HL-60/S4 treated with retinoic acid at 250 ng/mL for 4 days and 3 days (cell line): ENCODE results near the gene GDA.

ENCODE experiments used
- in situ Hi-C: fragments of 300-500 bp; cut with MboI; formaldehyde crosslinking; loops from 2 replicates; pipeline ENCODE4 v1.7.0; 2022; ENCODE audit warnings: low sequenced_read_pairs

The GDA gene

DNA sequence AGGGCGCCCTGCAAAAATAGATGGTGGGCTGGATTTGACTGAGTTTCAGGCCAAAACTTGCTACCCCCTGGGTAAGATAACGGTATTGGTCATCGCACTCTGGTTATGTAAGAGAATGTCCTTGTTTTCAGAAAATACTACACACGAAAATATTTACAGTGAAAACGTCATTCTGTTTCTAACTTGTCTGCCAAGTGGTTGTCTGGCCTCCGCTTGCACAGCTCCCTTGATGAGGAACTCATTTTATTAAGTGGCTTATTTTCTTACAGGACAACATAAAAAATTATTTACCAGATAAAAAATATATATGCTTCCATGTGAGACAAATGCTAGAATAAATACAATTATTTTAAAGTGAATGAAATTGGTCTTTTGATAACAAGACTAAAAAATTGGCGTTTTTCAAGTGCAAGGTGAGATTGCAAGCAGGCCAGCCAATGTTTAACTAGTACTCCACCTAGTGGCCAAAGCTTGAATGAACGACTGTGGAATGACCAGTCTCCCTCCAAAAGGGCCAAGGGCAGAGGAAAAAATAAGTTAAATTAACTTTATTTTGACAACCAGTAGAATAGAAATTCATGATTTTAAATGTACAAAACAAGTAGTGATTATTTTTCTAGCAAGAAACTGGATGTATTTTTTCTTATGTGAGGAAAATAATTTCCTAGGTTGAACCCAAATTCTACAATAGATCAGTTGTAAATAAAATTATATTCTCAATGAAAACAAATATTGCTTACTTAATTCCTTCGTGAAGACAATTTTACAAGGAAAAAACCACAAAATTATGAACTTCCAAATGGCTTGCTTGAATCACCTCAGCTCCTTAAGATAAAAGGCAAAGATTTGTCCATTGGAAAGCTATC lies 122.6 kb downstream of the GDA start:
- in situ Hi-C loops, result loop anchor here (10.0 to 25.0 kb wide), 3 partner anchors 227 to 543 kb away; no protein-coding TSS in a partner anchor

GRCh38 chr9:72274441-72274840 lies 125.2 kb downstream of the GDA start:
- in situ Hi-C loops, result loop anchor here (10.0 to 25.0 kb wide), 3 partner anchors 230 to 540 kb away; no protein-coding TSS in a partner anchor

- in situ Hi-C loops, result loop anchor here (10.0 to 25.0 kb wide), 3 partner anchors 230 to 540 kb away; no protein-coding TSS in a partner anchor
These were observed 125.7 kb downstream of the GDA start for GRCh38 chr9:72274916-72275315.

- in situ Hi-C loops, result loop anchor here (10.0 kb wide), 2 partner anchors 232 to 538 kb away; no protein-coding TSS in a partner anchor
These were observed 127.2 kb downstream of the GDA start for GRCh38 chr9:72276429-72276828.

GRCh38 chr9:72278959-72279358 lies 129.7 kb downstream of the GDA start:
- in situ Hi-C loops, result loop anchor here (10.0 kb wide), 2 partner anchors 234 to 536 kb away; no protein-coding TSS in a partner anchor

GRCh38 chr9:72280913-72281500 lies 131.8 kb downstream of the GDA start:
- in situ Hi-C loops, result no loop called here

DNA sequence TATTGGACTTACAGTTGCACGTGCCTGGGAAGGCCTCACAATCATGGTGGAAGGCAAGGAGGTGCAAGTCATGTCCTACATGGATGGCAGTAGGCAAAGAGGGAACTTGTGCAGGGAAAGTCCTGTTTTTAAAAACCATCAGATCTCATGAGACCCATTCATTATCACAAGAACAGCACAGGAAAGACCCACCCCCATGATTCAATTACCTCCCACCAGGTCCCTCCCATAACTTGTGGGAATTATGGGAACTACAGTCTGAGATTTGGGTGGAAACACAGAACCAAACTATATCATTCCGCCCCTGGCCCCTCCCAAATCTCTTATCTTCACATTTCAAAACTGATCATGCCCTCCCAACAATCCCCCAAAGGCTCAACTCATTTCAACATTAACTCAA lies 140.2 kb downstream of the GDA start:
- in situ Hi-C loops, result no loop called here

DNA sequence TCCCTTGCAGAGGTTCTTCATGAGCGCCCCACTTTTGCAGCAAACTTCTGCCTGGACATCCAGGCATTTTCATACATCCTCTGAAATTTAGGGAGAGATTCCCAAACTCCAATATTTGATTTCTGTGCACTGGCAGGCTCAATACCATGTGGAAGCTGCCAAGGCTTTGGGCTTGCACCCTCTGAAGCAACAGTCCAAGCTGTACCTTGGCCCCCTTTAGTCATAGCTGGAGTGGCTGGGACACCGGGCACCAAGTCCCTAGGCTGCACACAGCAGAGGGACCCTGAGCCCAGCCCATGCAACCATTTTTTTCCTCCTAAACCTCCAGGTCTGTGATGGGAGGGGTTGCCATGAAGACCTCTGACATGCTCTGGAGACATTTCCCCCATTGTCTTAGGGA lies 141.1 kb downstream of the GDA start:
- in situ Hi-C loops, result loop anchor here (10.0 kb wide), 1 partner anchor 304 kb away; no protein-coding TSS in a partner anchor

GRCh38 chr9:72291576-72291975 lies 142.3 kb downstream of the GDA start:
- in situ Hi-C loops, result loop anchor here (10.0 kb wide), 1 partner anchor 303 kb away; no protein-coding TSS in a partner anchor

- in situ Hi-C loops, result loop anchor here (10.0 kb wide), 1 partner anchor 303 kb away; no protein-coding TSS in a partner anchor
These were observed 143.0 kb downstream of the GDA start for GRCh38 chr9:72292256-72292682.

GRCh38 chr9:72292874-72293607 lies 143.8 kb downstream of the GDA start:
- in situ Hi-C loops, result loop anchor here (10.0 kb wide), 1 partner anchor 302 kb away; no protein-coding TSS in a partner anchor

- in situ Hi-C loops, result loop anchor here (10.0 kb wide), 1 partner anchor 300 kb away; no protein-coding TSS in a partner anchor
These were observed 145.7 kb downstream of the GDA start for GRCh38 chr9:72294936-72295335.

DNA sequence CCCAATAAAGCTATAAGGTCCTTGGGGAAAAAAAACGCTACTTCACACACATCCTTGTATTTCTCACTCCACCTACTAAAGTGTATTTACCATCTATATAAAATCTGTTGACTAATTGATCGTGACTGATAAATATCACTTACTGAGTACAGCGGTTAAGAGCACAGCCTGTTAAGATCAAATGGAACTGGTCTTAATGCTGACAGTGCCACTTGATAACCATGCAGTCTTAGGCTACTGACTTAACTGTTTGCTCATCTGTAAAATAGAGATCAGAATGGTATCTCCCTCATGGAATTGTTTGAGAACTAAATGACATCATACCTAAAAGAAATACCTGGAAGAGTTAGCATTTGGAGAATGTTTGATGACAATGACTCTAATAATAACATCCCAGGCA lies 148.3 kb downstream of the GDA start:
- in situ Hi-C loops, result loop anchor here (10.0 kb wide), 1 partner anchor 297 kb away; no protein-coding TSS in a partner anchor

- in situ Hi-C loops, result loop anchor here (10.0 kb wide), 1 partner anchor 296 kb away; no protein-coding TSS in a partner anchor
These were observed 149.9 kb downstream of the GDA start for GRCh38 chr9:72299017-72299603.

- in situ Hi-C loops, result no loop called here
These were observed 151.6 kb downstream of the GDA start for GRCh38 chr9:72300873-72301272.
